GM12878 (cell line): ENCODE measurements around the gene DPF3.

Experiments
- MYC ChIP-seq: IDR thresholded peaks from 2 replicates; pipeline ENCODE4 v1.6.1; 2011; ENCODE audit warnings: mild to moderate bottlenecking, low read length, moderate library complexity, inconsistent platforms; ENCODE audit not compliant: insufficient read depth, insufficient replicate concordance, insufficient read length, severe bottlenecking
- POLR2A ChIP-seq: IDR thresholded peaks from 2 replicates; pipeline ENCODE4 v1.6.1; 2011; ENCODE audit warnings: low read depth, mild to moderate bottlenecking, low read length
- POLR2AphosphoS5 ChIP-seq: IDR thresholded peaks from 2 replicates; pipeline ENCODE4 v1.6.1; 2011; ENCODE audit warnings: mild to moderate bottlenecking, low read length, inconsistent platforms
- RAD21 ChIP-seq: IDR thresholded peaks from 2 replicates; pipeline ENCODE4 v1.6.1; 2011; ENCODE audit warnings: mild to moderate bottlenecking, low read depth, low read length, moderate library complexity; ENCODE audit not compliant: insufficient read depth
- TF ChIP-seq, protein P1 (sequence below), 3 experiments: IDR thresholded peaks in 2 of 3; conservative IDR thresholded peaks in 1 of 3; 2 replicates each; pipeline ENCODE4 v1.5.1; 2011; ENCODE audit warnings: low read depth in 3 of 3, low read length in 3 of 3, mild to moderate bottlenecking in 3 of 3, control low read depth in 2 of 3, moderate library complexity in 2 of 3, inconsistent platforms in 1 of 3, mixed read lengths in 1 of 3; ENCODE audit not compliant: control insufficient read depth in 2 of 3, insufficient read depth in 1 of 3; ENCODE audit errors: extremely low read depth in 1 of 3

DNA sequence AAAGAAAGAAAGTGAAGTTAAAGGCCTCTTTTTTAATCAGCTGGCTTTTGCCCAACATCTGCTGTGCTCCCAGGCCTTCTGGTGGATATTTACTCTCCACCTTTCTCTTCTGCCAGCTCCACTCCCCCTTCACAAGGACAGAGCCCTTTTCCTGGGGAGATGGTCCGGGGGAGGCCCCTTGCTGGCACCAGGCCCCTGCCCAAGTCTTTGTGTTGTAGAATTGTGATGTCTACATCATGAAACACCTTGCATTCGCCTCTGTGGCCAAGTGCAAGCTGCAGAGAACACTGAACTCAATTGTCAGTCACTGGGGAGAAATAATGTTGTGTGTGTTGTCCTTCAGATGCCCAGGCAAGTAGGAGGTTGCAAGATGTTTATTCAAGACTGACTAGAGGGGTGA lies 150.3 kb downstream of the DPF3 start:
- TF ChIP-seq POLR2AphosphoS5, result no peak
- no peak for TF ChIP-seq RAD21
- TF ChIP-seq, protein P1, sequence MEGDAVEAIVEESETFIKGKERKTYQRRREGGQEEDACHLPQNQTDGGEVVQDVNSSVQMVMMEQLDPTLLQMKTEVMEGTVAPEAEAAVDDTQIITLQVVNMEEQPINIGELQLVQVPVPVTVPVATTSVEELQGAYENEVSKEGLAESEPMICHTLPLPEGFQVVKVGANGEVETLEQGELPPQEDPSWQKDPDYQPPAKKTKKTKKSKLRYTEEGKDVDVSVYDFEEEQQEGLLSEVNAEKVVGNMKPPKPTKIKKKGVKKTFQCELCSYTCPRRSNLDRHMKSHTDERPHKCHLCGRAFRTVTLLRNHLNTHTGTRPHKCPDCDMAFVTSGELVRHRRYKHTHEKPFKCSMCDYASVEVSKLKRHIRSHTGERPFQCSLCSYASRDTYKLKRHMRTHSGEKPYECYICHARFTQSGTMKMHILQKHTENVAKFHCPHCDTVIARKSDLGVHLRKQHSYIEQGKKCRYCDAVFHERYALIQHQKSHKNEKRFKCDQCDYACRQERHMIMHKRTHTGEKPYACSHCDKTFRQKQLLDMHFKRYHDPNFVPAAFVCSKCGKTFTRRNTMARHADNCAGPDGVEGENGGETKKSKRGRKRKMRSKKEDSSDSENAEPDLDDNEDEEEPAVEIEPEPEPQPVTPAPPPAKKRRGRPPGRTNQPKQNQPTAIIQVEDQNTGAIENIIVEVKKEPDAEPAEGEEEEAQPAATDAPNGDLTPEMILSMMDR (IDR thresholded peaks at IDR 0.05 in 2 of 3, conservative IDR thresholded peaks at IDR 0.05 in 1 of 3; ENCODE audit: control insufficient read depth in 2 of 3, extremely low read depth in 1 of 3, insufficient read depth in 1 of 3, low read depth in 3 of 3, low read length in 3 of 3), result no peak
- TF ChIP-seq MYC, result no peak
- no peak for TF ChIP-seq POLR2A
